ENCODE data around the gene CACNB2. TPM values are rescaled to one million over a fixed set of nuclear protein-coding genes. Genes with fewer than 3 reads are reported as not detected.

Gene CACNB2
- total RNA-seq, 2 experiments from 2014 or later: not detected

- CTCF ChIA-PET: interaction anchor here (0.7 to 1.7 kb wide), 2 partner anchors 9 to 238 kb away, joined by 3 to 6 read pairs; no protein-coding TSS in a partner anchor
- ATAC-seq: no peak
These were observed 374.3 kb downstream of the CACNB2 start for GRCh38 chr10:18514537-18514936.

GRCh38 chr10:18516851-18517250, 376.6 kb downstream of the CACNB2 start:
- Mint-ChIP-seq H3K36me3 (ENCODE audit: low read depth) (peaks cover 13% of the 10 kb centered on the region), H3K4me3 (no peak overlapping the region), H3K27me3 (no peaks in the 10 kb centered on the region), H3K4me1 (no peaks in the 10 kb centered on the region), H3K27ac (no peak overlapping the region), H3K9me3 (ENCODE audit: low read depth) (peaks cover 19% of the 10 kb centered on the region)
- ChIA-PET POLR2A (no interaction called here), CTCF (no interaction called here)
- intact Hi-C loops (cut with DNase I, micrococcal nuclease): no loop called here
- ATAC-seq (no peak), DNase-seq (no peak)

More at GRCh38 chr10:18514537-18514936, 374.3 kb downstream of the CACNB2 start:
- no peak overlapping the region for H3K4me3 Mint-ChIP-seq
- DNase-seq: no peak
- intact Hi-C loops (cut with DNase I, micrococcal nuclease): no loop called here
- H3K36me3 Mint-ChIP-seq (ENCODE audit: low read depth): peaks cover 13% of the 10 kb centered on the region
- POLR2A ChIA-PET: no interaction called here
- H3K9me3 Mint-ChIP-seq (ENCODE audit: low read depth): peaks cover 13% of the 10 kb centered on the region
- H3K27ac Mint-ChIP-seq: no peak overlapping the region
- H3K4me1 Mint-ChIP-seq: no peaks in the 10 kb centered on the region
- no peaks in the 10 kb centered on the region for H3K27me3 Mint-ChIP-seq

GRCh38 chr10:18523025-18523424, 382.8 kb downstream of the CACNB2 start:
- CTCF ChIA-PET: interaction anchor here (0.9 to 1.6 kb wide), 3 partner anchors 8 to 130 kb away, joined by 3 to 6 read pairs (median 4); no protein-coding TSS in a partner anchor
- intact Hi-C loops (cut with DNase I, micrococcal nuclease): no loop called here
- no peak for ATAC-seq

GRCh38 chr10:18523858-18524257, 383.6 kb downstream of the CACNB2 start:
- Mint-ChIP-seq H3K36me3 (ENCODE audit: low read depth) (no peaks in the 10 kb centered on the region), H3K9me3 (ENCODE audit: low read depth) (peaks cover 6% of the 10 kb centered on the region), H3K4me3 (no peak overlapping the region), H3K4me1 (no peaks in the 10 kb centered on the region), H3K27me3 (no peaks in the 10 kb centered on the region), H3K27ac (no peak overlapping the region)
- ChIA-PET CTCF (interaction anchor here (0.9 to 1.6 kb wide), 3 partner anchors 9 to 131 kb away, joined by 3 to 6 read pairs (median 4); no protein-coding TSS in a partner anchor), POLR2A (no interaction called here)
- no peak for DNase-seq
- intact Hi-C loops (cut with DNase I, micrococcal nuclease): no loop called here
- no peak for ATAC-seq

More at GRCh38 chr10:18523025-18523424, 382.8 kb downstream of the CACNB2 start:
- no peaks in the 10 kb centered on the region for H3K27me3 Mint-ChIP-seq
- H3K4me3 Mint-ChIP-seq: no peak overlapping the region
- peaks cover 6% of the 10 kb centered on the region for H3K9me3 Mint-ChIP-seq (ENCODE audit: low read depth)
- no peaks in the 10 kb centered on the region for H3K36me3 Mint-ChIP-seq (ENCODE audit: low read depth)
- POLR2A ChIA-PET: no interaction called here
- no peaks in the 10 kb centered on the region for H3K4me1 Mint-ChIP-seq
- no peak overlapping the region for H3K27ac Mint-ChIP-seq
- no peak for DNase-seq

GRCh38 chr10:18527687-18528086, 387.5 kb downstream of the CACNB2 start:
- ATAC-seq (no peak), DNase-seq (no peak)
- H3K9me3 Mint-ChIP-seq (ENCODE audit: low read depth): peaks cover 6% of the 10 kb centered on the region
- intact Hi-C loops (cut with DNase I, micrococcal nuclease): no loop called here
- ChIA-PET POLR2A (no interaction called here), CTCF (interaction anchor here (0.7 kb wide), 1 partner anchor 517 kb away, joined by 3 read pairs; no protein-coding TSS in a partner anchor)
- H3K27me3 Mint-ChIP-seq: no peaks in the 10 kb centered on the region
- H3K36me3 Mint-ChIP-seq (ENCODE audit: low read depth): peaks cover 22% of the 10 kb centered on the region
- no peaks in the 10 kb centered on the region for H3K4me1 Mint-ChIP-seq
- H3K4me3 Mint-ChIP-seq: no peak overlapping the region
- H3K27ac Mint-ChIP-seq: no peak overlapping the region

GRCh38 chr10:18528292-18528691, 388.1 kb downstream of the CACNB2 start:
- Mint-ChIP-seq H3K36me3 (ENCODE audit: low read depth) (peaks cover 25% of the 10 kb centered on the region), H3K9me3 (ENCODE audit: low read depth) (peaks cover 6% of the 10 kb centered on the region), H3K27me3 (no peaks in the 10 kb centered on the region), H3K4me1 (no peaks in the 10 kb centered on the region), H3K27ac (no peak overlapping the region), H3K4me3 (no peak overlapping the region)
- no peak for ATAC-seq
- DNase-seq: no peak
- intact Hi-C loops (cut with DNase I, micrococcal nuclease): no loop called here
- ChIA-PET CTCF (no interaction called here), POLR2A (no interaction called here)

GRCh38 chr10:18532881-18533535, 392.8 kb downstream of the CACNB2 start:
- ChIA-PET POLR2A (no interaction called here), CTCF (interaction anchor here (1.1 kb wide), 2 partner anchors 19 to 44 kb away, joined by 3 read pairs; no protein-coding TSS in a partner anchor)
- H3K4me3 Mint-ChIP-seq: no peak overlapping the region
- H3K27me3 Mint-ChIP-seq: no peaks in the 10 kb centered on the region
- intact Hi-C loops (cut with DNase I, micrococcal nuclease): no loop called here
- ATAC-seq: no peak
- peaks cover 6% of the 10 kb centered on the region for H3K9me3 Mint-ChIP-seq (ENCODE audit: low read depth)
- DNase-seq: no peak
- no peak overlapping the region for H3K27ac Mint-ChIP-seq
- H3K36me3 Mint-ChIP-seq (ENCODE audit: low read depth): peaks cover 44% of the 10 kb centered on the region
- H3K4me1 Mint-ChIP-seq: no peaks in the 10 kb centered on the region

- Mint-ChIP-seq H3K9me3 (ENCODE audit: low read depth) (peaks cover 6% of the 10 kb centered on the region), H3K27ac (no peak overlapping the region), H3K27me3 (no peaks in the 10 kb centered on the region), H3K36me3 (ENCODE audit: low read depth) (peaks cover 48% of the 10 kb centered on the region), H3K4me3 (no peak overlapping the region), H3K4me1 (no peaks in the 10 kb centered on the region)
- no peak for ATAC-seq
- intact Hi-C loops (cut with DNase I, micrococcal nuclease): no loop called here
- ChIA-PET POLR2A (no interaction called here), CTCF (no interaction called here)
- DNase-seq: no peak
These were observed 393.7 kb downstream of the CACNB2 start for GRCh38 chr10:18533896-18534295.

- no peaks in the 10 kb centered on the region for H3K4me1 Mint-ChIP-seq
- intact Hi-C loops (cut with DNase I, micrococcal nuclease): no loop called here
- DNase-seq (no peak), ATAC-seq (no peak)
- CTCF ChIA-PET: no interaction called here
- no peak overlapping the region for H3K27ac Mint-ChIP-seq
- H3K27me3 Mint-ChIP-seq: no peaks in the 10 kb centered on the region
- peaks cover 50% of the 10 kb centered on the region for H3K36me3 Mint-ChIP-seq (ENCODE audit: low read depth)
- H3K9me3 Mint-ChIP-seq (ENCODE audit: low read depth): no peaks in the 10 kb centered on the region
- POLR2A ChIA-PET: no interaction called here
- H3K4me3 Mint-ChIP-seq: no peak overlapping the region
These were observed 399.1 kb downstream of the CACNB2 start for GRCh38 chr10:18539335-18539734.

- intact Hi-C loops (cut with DNase I, micrococcal nuclease): no loop called here
- Mint-ChIP-seq H3K36me3 (ENCODE audit: low read depth) (peaks cover 50% of the 10 kb centered on the region), H3K4me1 (no peaks in the 10 kb centered on the region), H3K9me3 (ENCODE audit: low read depth) (no peaks in the 10 kb centered on the region), H3K27ac (no peak overlapping the region), H3K4me3 (no peak overlapping the region), H3K27me3 (no peaks in the 10 kb centered on the region)
- no peak for DNase-seq
- ChIA-PET POLR2A (no interaction called here), CTCF (no interaction called here)
- no peak for ATAC-seq
These were observed 400.0 kb downstream of the CACNB2 start for GRCh38 chr10:18540195-18540594.

- ATAC-seq (no peak), DNase-seq (no peak)
- H3K27me3 Mint-ChIP-seq: no peaks in the 10 kb centered on the region
- intact Hi-C loops (cut with DNase I, micrococcal nuclease): no loop called here
- POLR2A ChIA-PET: no interaction called here
- H3K4me1 Mint-ChIP-seq: no peaks in the 10 kb centered on the region
- peaks cover 46% of the 10 kb centered on the region for H3K36me3 Mint-ChIP-seq (ENCODE audit: low read depth)
- H3K9me3 Mint-ChIP-seq (ENCODE audit: low read depth): no peaks in the 10 kb centered on the region
- CTCF ChIA-PET: interaction anchor here (0.5 kb wide), 1 partner anchor 134 kb away, joined by 3 read pairs; no protein-coding TSS in a partner anchor
- no peak overlapping the region for H3K4me3 Mint-ChIP-seq
- H3K27ac Mint-ChIP-seq: no peak overlapping the region
These were observed 402.6 kb downstream of the CACNB2 start for GRCh38 chr10:18542832-18543231.

GRCh38 chr10:18545621-18546305, 405.5 kb downstream of the CACNB2 start:
- Mint-ChIP-seq H3K4me3 (no peak overlapping the region), H3K9me3 (ENCODE audit: low read depth) (no peaks in the 10 kb centered on the region), H3K36me3 (ENCODE audit: low read depth) (peaks cover 38% of the 10 kb centered on the region), H3K27me3 (no peaks in the 10 kb centered on the region), H3K4me1 (no peaks in the 10 kb centered on the region), H3K27ac (no peak overlapping the region)
- DNase-seq (no peak), ATAC-seq (no peak)
- ChIA-PET CTCF (no interaction called here), POLR2A (no interaction called here)
- intact Hi-C loops (cut with DNase I, micrococcal nuclease): no loop called here

Data from activated CD4-positive, alpha-beta T cell treated with anti-CD3 and anti-CD28 coated beads for 36 hours (primary cell).